Cardiac muscle cell (in vitro differentiated cells and primary cell): ENCODE measurements around the gene HDAC4. TPM values are rescaled to one million over a fixed set of nuclear protein-coding genes. Genes with fewer than 3 reads are reported as not detected.

ENCODE experiments used
- DNase-seq, 2 donors: peaks; one replicate each; pipeline versions ENCODE4 v3.0.0 to v3.0.0-alpha.2; 2010 to 2017; ENCODE audit warnings: low read depth in 1 of 2, low spot score in 1 of 2
- H3K27ac ChIP-seq: fragments of 200-600 bp; sonication (generic); 2 replicates; pipeline ENCODE4 v1.5.1; 2016
- H3K27me3 ChIP-seq: fragments of 200-600 bp; sonication (generic); 2 replicates; pipeline ENCODE4 v1.6.0; 2016; ENCODE audit warnings: control low read depth
- H3K36me3 ChIP-seq: fragments of 200-600 bp; sonication (generic); 2 replicates; pipeline ENCODE4 v1.5.1; 2016; ENCODE audit warnings: control low read depth
- H3K4me1 ChIP-seq: fragments of 200-600 bp; sonication (generic); 2 replicates; pipeline ENCODE4 v1.8.1; 2017; ENCODE audit warnings: low read depth, mild to moderate bottlenecking, mixed run types
- H3K4me3 ChIP-seq: fragments of 200-600 bp; sonication (generic); 2 replicates; pipeline ENCODE4 v1.5.1; 2016; ENCODE audit warnings: mild to moderate bottlenecking
- H3K9me3 ChIP-seq: fragments of 200-600 bp; sonication (generic); 2 replicates; pipeline ENCODE4 v1.5.1; 2017; ENCODE audit warnings: low read depth, mild to moderate bottlenecking, control low read depth
- CTCF ChIP-seq: IDR thresholded peaks from 2 replicates; pipeline ENCODE4 v1.5.1; 2012; ENCODE audit warnings: low read depth, mild to moderate bottlenecking, low read length
- polyA plus RNA-seq: library from polyadenylated mRNA; unstranded; fragments of >200 nt; fragmentation: Nextera tagmentation; extraction: Ambion mirVana; gene quantifications from 2 replicates; pipeline ENCODE4 v1.2.1, GENCODE V29; 2016
- total RNA-seq: library from RNA; depleted of rRNA; stranded (reverse); fragments of >200 nt; gene quantifications from 2 replicates; pipeline ENCODE4 v1.2.3, GENCODE V29; 2016

Gene HDAC4
- total and polyA plus RNA-seq, 2 experiments from 2014 or later, result 7.0 to 41.6 TPM

GRCh38 chr2:239057533-239057932 is 343.3 kb downstream of the HDAC4 start:
- Histone ChIP-seq H3K9me3 (no peaks in the 10 kb centered on the region), H3K4me1 (no peaks in the 10 kb centered on the region), H3K4me3 (no peak overlapping the region), H3K27ac (no peak overlapping the region), H3K27me3 (no peaks in the 10 kb centered on the region), H3K36me3 (no peaks in the 10 kb centered on the region)
- DNase-seq, result peak in 1 of 2 donors; percentile 30
- no peak for TF ChIP-seq CTCF

- no peaks in the 10 kb centered on the region for H3K36me3 ChIP-seq
- DNase-seq, result no peak
- no peaks in the 10 kb centered on the region for H3K27me3 ChIP-seq
- no peaks in the 10 kb centered on the region for H3K4me1 ChIP-seq
- TF ChIP-seq CTCF, result no peak
- no peaks in the 10 kb centered on the region for H3K9me3 ChIP-seq
- H3K4me3 ChIP-seq, result no peak overlapping the region
- no peak overlapping the region for H3K27ac ChIP-seq
These were observed 344.2 kb downstream of the HDAC4 start for GRCh38 chr2:239056611-239057010.

DNA sequence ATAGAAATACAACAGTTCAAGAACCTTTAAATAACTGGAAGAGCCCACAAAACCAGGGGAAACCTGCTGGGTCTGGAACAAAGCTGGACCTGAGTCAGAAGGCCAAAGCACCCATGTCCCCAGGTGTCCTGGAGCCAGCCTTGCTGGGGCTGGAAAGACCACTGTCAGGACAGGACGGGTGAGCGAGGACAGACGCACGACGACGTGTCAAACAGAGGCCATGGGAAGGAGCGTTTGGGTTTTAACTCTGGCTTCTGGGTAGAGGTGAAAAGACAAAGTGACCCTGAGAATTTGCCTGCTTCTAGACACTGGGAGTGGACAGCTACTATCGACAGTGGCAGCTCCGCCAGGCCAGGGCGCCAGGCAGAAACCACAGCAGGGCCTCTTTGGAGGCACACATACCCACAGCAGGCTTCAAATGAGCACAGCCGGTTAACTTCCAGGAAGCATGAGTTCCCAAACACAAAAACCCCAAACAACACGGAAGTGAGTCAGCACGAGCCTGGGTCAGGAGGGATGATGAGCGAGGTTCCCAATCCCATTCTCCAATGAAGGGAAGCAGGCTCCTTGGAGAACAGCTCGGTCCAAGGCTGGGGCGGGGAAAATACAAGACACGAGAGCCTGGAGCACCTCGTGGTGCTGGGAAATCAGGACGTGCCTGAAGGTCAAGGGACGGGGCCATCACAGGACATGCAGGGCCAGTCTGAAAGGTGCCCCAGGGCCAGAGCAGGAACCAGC is 344.9 kb downstream of the HDAC4 start:
- Histone ChIP-seq H3K36me3 (no peaks in the 10 kb centered on the region), H3K4me3 (no peak overlapping the region), H3K27ac (no peak overlapping the region), H3K9me3 (no peaks in the 10 kb centered on the region), H3K4me1 (no peaks in the 10 kb centered on the region), H3K27me3 (no peaks in the 10 kb centered on the region)
- no peak for TF ChIP-seq CTCF
- DNase-seq, result peak in 1 of 2 donors; percentile 12

- TF ChIP-seq CTCF, result no peak
- no peaks in the 10 kb centered on the region for H3K36me3 ChIP-seq
- H3K4me1 ChIP-seq, result no peaks in the 10 kb centered on the region
- no peak for DNase-seq
- no peak overlapping the region for H3K27ac ChIP-seq
- H3K4me3 ChIP-seq, result no peak overlapping the region
- H3K9me3 ChIP-seq, result no peaks in the 10 kb centered on the region
- no peaks in the 10 kb centered on the region for H3K27me3 ChIP-seq
These were observed 345.9 kb downstream of the HDAC4 start for GRCh38 chr2:239054921-239055320.

- no peaks in the 10 kb centered on the region for H3K36me3 ChIP-seq
- DNase-seq, result no peak
- no peaks in the 10 kb centered on the region for H3K27me3 ChIP-seq
- TF ChIP-seq CTCF, result no peak
- H3K4me1 ChIP-seq, result no peaks in the 10 kb centered on the region
- no peak overlapping the region for H3K4me3 ChIP-seq
- no peak overlapping the region for H3K27ac ChIP-seq
- H3K9me3 ChIP-seq, result no peaks in the 10 kb centered on the region
These were observed 346.9 kb downstream of the HDAC4 start for GRCh38 chr2:239053801-239054503.
